ENCODE data around the gene IL17RC.

Gene IL17RC

DNA sequence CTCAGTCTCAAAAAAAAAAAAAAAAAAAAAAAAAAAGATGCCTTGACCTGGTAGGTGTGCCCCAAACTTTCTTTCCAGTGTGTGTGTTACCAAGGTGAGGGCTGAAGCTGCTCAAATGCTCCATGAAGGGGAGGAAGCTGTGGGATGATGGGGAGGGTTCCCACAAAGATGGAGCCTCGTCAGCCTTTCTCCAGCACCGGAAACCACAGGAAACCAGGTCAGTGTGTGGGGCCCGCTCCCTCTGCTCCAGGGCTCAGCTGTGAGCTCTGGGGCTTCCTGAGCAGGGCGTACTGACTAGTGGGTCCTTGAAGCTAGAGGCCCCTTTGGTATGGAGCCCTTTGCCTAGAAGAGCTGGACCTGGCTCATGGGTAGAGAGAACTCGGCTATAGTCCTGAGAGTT lies 14.9 kb upstream of the IL17RC start:
- peaks cover 27% of the 10 kb centered on the region for H3K4me1 ChIP-seq (ENCODE audit: insufficient read depth, low read length)
- H2AFZ ChIP-seq (ENCODE audit: low read depth, low read length), result no peak overlapping the region
- peak overlapping the region; percentile 51 for H3K27ac ChIP-seq (ENCODE audit: low read length)
- TF ChIP-seq EZH2 (IDR thresholded peaks at IDR 0.05; ENCODE audit: borderline replicate concordance, low read depth, low read length, severe bottlenecking), result no peak
- TF ChIP-seq CTCF (IDR thresholded peaks at IDR 0.05; ENCODE audit: borderline replicate concordance, extremely low read depth, low read length, poor library complexity, severe bottlenecking), result no peak
- DNase-seq, result peak; percentile 78
- H3K9ac ChIP-seq (ENCODE audit: low read depth, low read length), result no peak overlapping the region; the same call in 1 of the 2 replicates
- no peak overlapping the region for H3K4me3 ChIP-seq (ENCODE audit: low read depth in 1 of 2, low read length in 2 of 2)
- H3K27me3 ChIP-seq (ENCODE audit: insufficient read depth, low read length, poor library complexity), result no peaks in the 10 kb centered on the region
- H3K79me2 ChIP-seq (ENCODE audit: insufficient read depth, low read length), result no peaks in the 10 kb centered on the region
- no peaks in the 10 kb centered on the region for H3K9me3 ChIP-seq (ENCODE audit: insufficient read depth, low read length, severe bottlenecking)
- H4K20me1 ChIP-seq (ENCODE audit: insufficient read depth, low read length), result no peaks in the 10 kb centered on the region
- no peaks in the 10 kb centered on the region for H3K36me3 ChIP-seq (ENCODE audit: insufficient read depth, low read length)
- H3K4me2 ChIP-seq (ENCODE audit: insufficient read depth, low read length), result peak overlapping the region; percentile 29; the same call in 1 of the 2 replicates
- ATAC-seq (ENCODE audit: insufficient read depth, low read depth), result peak; percentile 92

GRCh38 chr3:9902372-9903237 lies 14.3 kb upstream of the IL17RC start, which contains the start of gene IL17RE:
TSS of gene IL17RE (plus strand) at chr3:9902848. CDS start at chr3:9902933, 85 bp downstream.
- no peak within 1 kb of the TSS for H2AFZ ChIP-seq (ENCODE audit: low read depth, low read length)

DNA sequence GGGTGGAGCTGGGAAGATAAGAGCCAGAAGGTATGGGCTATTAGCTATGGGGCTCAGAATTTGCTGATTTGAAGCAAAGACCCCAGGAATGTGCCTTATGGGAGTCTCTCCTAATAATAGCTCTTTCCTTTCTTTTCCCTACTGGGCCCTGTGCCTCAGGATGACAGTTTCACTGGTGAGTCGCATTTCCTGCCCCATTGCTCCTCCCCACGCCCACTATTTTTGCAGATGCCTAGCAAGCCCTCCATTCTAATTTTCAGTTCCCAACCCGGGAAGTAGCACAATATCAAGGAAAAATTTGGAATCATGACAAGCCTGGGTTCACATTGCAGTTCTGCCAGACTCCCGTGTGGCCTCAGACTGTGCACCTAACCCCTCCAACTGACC lies 13.7 kb upstream of the IL17RC start:
- no peaks in the 10 kb centered on the region for H3K36me3 ChIP-seq (ENCODE audit: insufficient read depth, low read length)
- H3K9me3 ChIP-seq (ENCODE audit: insufficient read depth, low read length, severe bottlenecking), result no peaks in the 10 kb centered on the region
- H3K79me2 ChIP-seq (ENCODE audit: insufficient read depth, low read length), result no peaks in the 10 kb centered on the region
- TF ChIP-seq CTCF (IDR thresholded peaks at IDR 0.05; ENCODE audit: borderline replicate concordance, extremely low read depth, low read length, poor library complexity, severe bottlenecking) (no peak), EZH2 (IDR thresholded peaks at IDR 0.05; ENCODE audit: borderline replicate concordance, low read depth, low read length, severe bottlenecking) (no peak)
- no peak overlapping the region for H3K4me2 ChIP-seq (ENCODE audit: insufficient read depth, low read length)
- H3K4me3 ChIP-seq (ENCODE audit: low read depth in 1 of 2, low read length in 2 of 2), result no peak overlapping the region
- H2AFZ ChIP-seq (ENCODE audit: low read depth, low read length), result no peak overlapping the region
- peaks cover 27% of the 10 kb centered on the region for H3K4me1 ChIP-seq (ENCODE audit: insufficient read depth, low read length)
- peak overlapping the region; percentile 16; the same call in 1 of the 2 replicates for H3K27ac ChIP-seq (ENCODE audit: low read length)
- no peaks in the 10 kb centered on the region for H4K20me1 ChIP-seq (ENCODE audit: insufficient read depth, low read length)
- ATAC-seq (ENCODE audit: insufficient read depth, low read depth) (no peak), DNase-seq (no peak)
- H3K9ac ChIP-seq (ENCODE audit: low read depth, low read length), result no peak overlapping the region
- no peaks in the 10 kb centered on the region for H3K27me3 ChIP-seq (ENCODE audit: insufficient read depth, low read length, poor library complexity)

More at GRCh38 chr3:9902372-9903237, 14.3 kb upstream of the IL17RC start, which contains the start of gene IL17RE:
- Histone ChIP-seq H3K27me3 (ENCODE audit: insufficient read depth, low read length, poor library complexity) (no peaks in the 10 kb centered on the region), H3K9me3 (ENCODE audit: insufficient read depth, low read length, severe bottlenecking) (no peaks in the 10 kb centered on the region), H3K79me2 (ENCODE audit: insufficient read depth, low read length) (no peaks in the 10 kb centered on the region), H3K9ac (ENCODE audit: low read depth, low read length) (no peak within 1 kb of the TSS; the same call in 1 of the 2 replicates), H3K4me1 (ENCODE audit: insufficient read depth, low read length) (peaks cover 27% of the 10 kb centered on the region), H3K4me3 (ENCODE audit: low read depth in 1 of 2, low read length in 2 of 2) (no peak within 1 kb of the TSS), H3K27ac (ENCODE audit: low read length) (peak within 1 kb of the TSS; percentile 51), H4K20me1 (ENCODE audit: insufficient read depth, low read length) (no peaks in the 10 kb centered on the region), H3K36me3 (ENCODE audit: insufficient read depth, low read length) (no peaks in the 10 kb centered on the region), H3K4me2 (ENCODE audit: insufficient read depth, low read length) (peak within 1 kb of the TSS; percentile 29; the same call in 1 of the 2 replicates)
- ATAC-seq (ENCODE audit: insufficient read depth, low read depth) (peak; percentile 55), DNase-seq (peak; percentile 20)
- TF ChIP-seq EZH2 (IDR thresholded peaks at IDR 0.05; ENCODE audit: borderline replicate concordance, low read depth, low read length, severe bottlenecking), result no peak

DNA sequence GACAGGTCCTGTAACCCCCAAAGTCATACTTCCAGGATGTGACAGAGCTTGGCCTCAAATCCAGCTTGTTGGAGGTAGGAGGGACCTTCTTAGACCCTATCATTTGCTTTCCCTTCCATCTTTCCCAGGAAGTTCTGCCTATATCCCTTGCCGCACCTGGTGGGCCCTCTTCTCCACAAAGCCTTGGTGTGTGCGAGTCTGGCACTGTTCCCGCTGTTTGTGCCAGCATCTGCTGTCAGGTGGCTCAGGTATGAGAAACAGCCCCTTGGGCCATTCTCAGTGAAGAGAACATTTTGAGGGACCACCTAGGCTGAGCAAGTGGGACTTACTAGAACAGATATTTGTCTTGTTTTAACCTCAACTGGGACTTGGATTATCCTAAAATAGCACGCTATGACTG lies 13.0 kb upstream of the IL17RC start:
- ATAC-seq (ENCODE audit: insufficient read depth, low read depth) (no peak), DNase-seq (no peak)
- TF ChIP-seq EZH2 (IDR thresholded peaks at IDR 0.05; ENCODE audit: borderline replicate concordance, low read depth, low read length, severe bottlenecking) (no peak), CTCF (IDR thresholded peaks at IDR 0.05; ENCODE audit: borderline replicate concordance, extremely low read depth, low read length, poor library complexity, severe bottlenecking) (no peak)
- no peak overlapping the region for H3K4me2 ChIP-seq (ENCODE audit: insufficient read depth, low read length)
- no peak overlapping the region for H2AFZ ChIP-seq (ENCODE audit: low read depth, low read length)
- no peak overlapping the region for H3K4me3 ChIP-seq (ENCODE audit: low read depth in 1 of 2, low read length in 2 of 2)
- peaks cover 27% of the 10 kb centered on the region for H3K4me1 ChIP-seq (ENCODE audit: insufficient read depth, low read length)
- H3K79me2 ChIP-seq (ENCODE audit: insufficient read depth, low read length), result no peaks in the 10 kb centered on the region
- no peak overlapping the region for H3K27ac ChIP-seq (ENCODE audit: low read length)
- H3K9ac ChIP-seq (ENCODE audit: low read depth, low read length), result no peak overlapping the region
- no peaks in the 10 kb centered on the region for H3K9me3 ChIP-seq (ENCODE audit: insufficient read depth, low read length, severe bottlenecking)
- H3K36me3 ChIP-seq (ENCODE audit: insufficient read depth, low read length), result no peaks in the 10 kb centered on the region
- H4K20me1 ChIP-seq (ENCODE audit: insufficient read depth, low read length), result no peaks in the 10 kb centered on the region
- H3K27me3 ChIP-seq (ENCODE audit: insufficient read depth, low read length, poor library complexity), result no peaks in the 10 kb centered on the region
